ENCODE measurements around the gene ARFGEF3. TPM values are rescaled to one million over a fixed set of nuclear protein-coding genes. Genes with fewer than 3 reads are reported as not detected.
"Not testable (repeated sequence)": the region's sequence is repeated elsewhere in the genome, so short reads cannot be mapped to it uniquely, and the experiment has no call there.

The ARFGEF3 gene
- total RNA-seq, 3 donors from 2014 or later, result 10.1 to 24.3 (median 21.1) TPM

DNA sequence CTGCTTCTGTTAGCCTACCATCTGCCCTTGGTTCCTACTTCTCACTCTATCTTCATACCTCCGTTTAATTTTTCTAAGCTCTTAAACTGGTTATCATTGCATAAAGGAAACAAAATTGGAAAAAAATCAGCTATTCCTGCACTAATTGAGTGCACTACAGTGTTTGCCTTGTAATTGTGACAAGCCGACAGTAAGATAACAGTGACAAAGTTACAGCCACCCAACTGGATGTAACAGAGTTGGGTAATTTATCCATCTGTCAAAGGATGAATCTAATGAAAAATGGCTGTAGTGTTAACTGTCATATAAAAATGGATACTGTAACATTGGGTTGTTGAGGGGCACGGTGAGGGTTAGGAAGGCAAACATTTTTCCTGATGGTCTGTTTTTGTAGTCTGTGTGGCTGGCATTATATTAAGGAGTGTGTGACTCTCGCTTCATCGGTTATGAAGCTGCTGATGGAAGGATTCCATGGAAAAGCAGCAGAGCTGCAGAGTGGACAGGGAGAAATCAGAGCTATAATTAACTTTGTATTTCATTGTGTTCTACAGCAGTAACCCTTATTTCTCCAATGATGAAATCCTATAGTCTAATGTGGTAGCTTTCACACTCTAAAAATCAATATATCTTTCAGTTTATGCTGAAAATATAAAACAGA, 43.8 kb downstream of the ARFGEF3 start:
- no peaks in the 10 kb centered on the region for H3K36me3 ChIP-seq (ENCODE audit: low read depth)
- TF ChIP-seq, protein P1, sequence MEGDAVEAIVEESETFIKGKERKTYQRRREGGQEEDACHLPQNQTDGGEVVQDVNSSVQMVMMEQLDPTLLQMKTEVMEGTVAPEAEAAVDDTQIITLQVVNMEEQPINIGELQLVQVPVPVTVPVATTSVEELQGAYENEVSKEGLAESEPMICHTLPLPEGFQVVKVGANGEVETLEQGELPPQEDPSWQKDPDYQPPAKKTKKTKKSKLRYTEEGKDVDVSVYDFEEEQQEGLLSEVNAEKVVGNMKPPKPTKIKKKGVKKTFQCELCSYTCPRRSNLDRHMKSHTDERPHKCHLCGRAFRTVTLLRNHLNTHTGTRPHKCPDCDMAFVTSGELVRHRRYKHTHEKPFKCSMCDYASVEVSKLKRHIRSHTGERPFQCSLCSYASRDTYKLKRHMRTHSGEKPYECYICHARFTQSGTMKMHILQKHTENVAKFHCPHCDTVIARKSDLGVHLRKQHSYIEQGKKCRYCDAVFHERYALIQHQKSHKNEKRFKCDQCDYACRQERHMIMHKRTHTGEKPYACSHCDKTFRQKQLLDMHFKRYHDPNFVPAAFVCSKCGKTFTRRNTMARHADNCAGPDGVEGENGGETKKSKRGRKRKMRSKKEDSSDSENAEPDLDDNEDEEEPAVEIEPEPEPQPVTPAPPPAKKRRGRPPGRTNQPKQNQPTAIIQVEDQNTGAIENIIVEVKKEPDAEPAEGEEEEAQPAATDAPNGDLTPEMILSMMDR (IDR thresholded peaks at IDR 0.05), result no peak
- H3K9me3 ChIP-seq, result no peaks in the 10 kb centered on the region
- intact Hi-C loops (cut with DNase I, micrococcal nuclease), result no loop called here
- no peak overlapping the region for H3K4me3 ChIP-seq
- no peaks in the 10 kb centered on the region for H3K4me1 ChIP-seq (ENCODE audit: low read depth)
- ATAC-seq (no peak), DNase-seq (no peak)

DNA sequence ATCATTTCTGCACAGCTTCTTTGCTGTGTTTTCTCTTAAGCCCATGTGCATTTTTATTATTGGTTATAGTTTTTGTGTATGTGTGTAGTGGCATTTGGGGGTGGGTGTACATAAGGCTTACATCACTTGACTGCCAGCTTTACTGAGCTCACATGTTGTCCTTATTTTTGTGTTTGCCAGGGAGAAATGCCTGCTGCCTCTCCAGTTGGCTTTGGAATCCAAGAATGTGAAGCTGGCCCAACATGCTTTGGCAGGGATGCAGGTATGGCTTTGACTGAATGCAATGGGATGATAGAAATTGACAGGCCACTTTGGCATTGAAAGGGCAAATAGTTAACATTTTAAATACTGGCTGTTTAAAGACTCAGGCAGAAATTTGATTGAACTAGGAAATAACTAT, 45.1 kb downstream of the ARFGEF3 start:
- intact Hi-C loops (cut with DNase I, micrococcal nuclease), result no loop called here
- H3K36me3 ChIP-seq (ENCODE audit: low read depth), result no peaks in the 10 kb centered on the region
- H3K4me1 ChIP-seq (ENCODE audit: low read depth), result no peaks in the 10 kb centered on the region
- no peak overlapping the region for H3K4me3 ChIP-seq
- ATAC-seq, result no peak
- TF ChIP-seq, protein P1 (IDR thresholded peaks at IDR 0.05), result no peak
- no peak for DNase-seq
- no peaks in the 10 kb centered on the region for H3K9me3 ChIP-seq

DNA sequence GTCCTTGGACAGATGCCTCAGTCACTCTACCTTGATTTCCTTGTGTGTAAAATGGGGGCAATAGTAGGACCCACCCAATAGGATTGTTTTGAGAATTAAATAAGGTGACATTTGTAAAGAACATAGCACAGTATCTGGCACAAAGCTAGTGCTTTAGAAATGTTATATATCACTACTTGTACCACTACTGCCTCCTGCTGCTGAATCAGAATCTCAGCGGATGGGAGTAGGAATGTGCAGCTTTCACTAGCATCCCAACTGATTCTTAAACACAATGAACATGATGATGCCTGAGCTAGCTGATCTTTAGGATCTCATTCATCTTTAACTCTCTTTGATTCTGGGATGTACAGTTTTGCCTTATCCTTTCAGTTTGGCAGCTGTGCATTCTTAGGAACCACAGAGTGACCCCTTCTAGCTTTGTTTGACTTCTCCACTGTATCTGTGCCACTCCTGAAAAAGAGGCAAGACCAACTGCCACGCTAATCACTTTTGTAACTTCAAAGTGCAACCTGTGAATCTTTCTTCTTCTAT, 49.4 kb downstream of the ARFGEF3 start:
- H3K9me3 ChIP-seq, result no peaks in the 10 kb centered on the region
- ATAC-seq (peak; percentile 71), DNase-seq (no peak)
- no peak overlapping the region for H3K4me3 ChIP-seq
- intact Hi-C loops (cut with DNase I, micrococcal nuclease), result no loop called here
- TF ChIP-seq, protein P1 (IDR thresholded peaks at IDR 0.05), result no peak
- H3K36me3 ChIP-seq (ENCODE audit: low read depth), result no peaks in the 10 kb centered on the region
- no peaks in the 10 kb centered on the region for H3K4me1 ChIP-seq (ENCODE audit: low read depth)

DNA sequence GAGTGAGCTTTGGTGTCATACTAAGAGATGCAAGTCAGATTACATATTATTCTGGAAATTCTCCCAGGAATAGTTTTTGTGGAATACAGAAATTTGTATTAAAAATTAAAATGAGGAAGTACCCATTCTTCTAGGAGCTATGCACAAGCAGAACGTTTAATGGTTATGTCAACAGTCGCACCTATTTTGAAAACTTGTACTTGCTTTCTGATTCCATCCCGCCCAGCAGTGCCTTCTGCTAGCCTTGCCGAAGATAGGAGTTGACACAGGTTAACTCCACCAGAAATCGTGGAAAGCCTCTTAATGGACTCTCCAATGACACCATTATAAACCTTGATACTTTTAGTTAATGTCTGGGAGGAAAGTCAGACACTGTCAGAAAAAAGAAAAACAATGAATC, 49.9 kb downstream of the ARFGEF3 start:
- H3K36me3 ChIP-seq (ENCODE audit: low read depth), result no peaks in the 10 kb centered on the region
- no peak overlapping the region for H3K4me3 ChIP-seq
- peak; percentile 57 for ATAC-seq
- no peaks in the 10 kb centered on the region for H3K9me3 ChIP-seq
- no peak for DNase-seq
- TF ChIP-seq, protein P1 (IDR thresholded peaks at IDR 0.05), result no peak
- no peaks in the 10 kb centered on the region for H3K4me1 ChIP-seq (ENCODE audit: low read depth)
- intact Hi-C loops (cut with DNase I, micrococcal nuclease), result no loop called here

DNA sequence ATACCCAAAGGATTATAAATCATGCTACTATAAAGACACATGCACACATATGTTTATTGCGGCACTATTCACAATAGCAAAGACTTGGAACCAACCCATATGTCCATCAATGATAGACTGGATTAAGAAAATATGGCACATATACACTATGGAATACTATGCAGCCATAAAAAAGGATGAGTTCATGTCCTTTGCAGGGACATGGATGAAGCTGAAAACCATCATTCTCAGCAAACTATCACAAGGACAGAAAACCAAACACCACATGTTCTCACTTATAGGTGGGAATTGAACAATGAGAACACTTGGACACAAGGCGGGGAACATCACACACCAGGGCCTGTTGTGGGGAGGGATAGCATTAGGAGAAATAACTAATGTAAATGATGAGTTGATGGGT, 50.8 kb downstream of the ARFGEF3 start:
- H3K4me1 ChIP-seq (ENCODE audit: low read depth); H3K4me3 ChIP-seq; intact Hi-C loops (cut with DNase I, micrococcal nuclease); DNase-seq; H3K9me3 ChIP-seq; ATAC-seq; H3K36me3 ChIP-seq (ENCODE audit: low read depth): not testable (repeated sequence)

DNA sequence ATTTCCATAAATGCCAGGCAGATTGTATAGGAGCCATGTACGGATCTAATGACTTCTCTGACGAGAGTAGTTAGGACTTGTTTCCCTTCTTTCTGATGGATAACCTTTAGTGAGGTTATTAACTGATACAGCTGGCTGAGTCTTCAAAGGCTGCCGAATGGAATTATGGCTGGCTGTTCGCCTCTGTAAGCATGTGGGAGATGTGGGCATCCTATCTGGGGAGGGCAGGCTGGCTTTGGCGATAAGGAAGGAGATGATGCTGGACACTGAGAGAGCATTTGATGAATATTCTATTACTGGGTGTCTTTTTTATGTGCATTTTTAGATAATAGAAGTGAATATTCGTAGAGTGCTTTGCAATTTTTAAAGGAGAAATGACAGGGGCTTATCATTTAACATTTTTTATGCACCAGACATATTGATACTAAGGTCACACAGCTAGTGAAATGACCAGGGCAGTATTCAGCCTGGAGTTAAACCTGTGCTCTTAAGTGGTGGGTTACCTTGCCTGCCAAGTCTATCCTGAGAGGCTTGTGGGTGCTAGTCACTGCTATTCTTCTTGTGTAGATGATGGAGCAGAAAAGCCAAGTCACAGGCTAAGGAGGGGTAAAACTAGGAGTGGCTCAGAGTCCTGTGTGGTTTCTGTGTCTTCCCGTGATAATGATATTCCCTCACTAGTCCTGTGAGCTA, 53.5 kb downstream of the ARFGEF3 start:
- Histone ChIP-seq H3K4me1 (ENCODE audit: low read depth) (peaks cover 11% of the 10 kb centered on the region), H3K4me3 (no peak overlapping the region), H3K36me3 (ENCODE audit: low read depth) (no peaks in the 10 kb centered on the region), H3K9me3 (no peaks in the 10 kb centered on the region)
- TF ChIP-seq, protein P1 (IDR thresholded peaks at IDR 0.05), result no peak
- ATAC-seq (peak; percentile 75), DNase-seq (peak in 2 of 3 donors; percentile 45 to 81)
- intact Hi-C loops (cut with DNase I, micrococcal nuclease), result no loop called here

All from mucosa of descending colon (tissue), 3 donors.